GM12878 (cell line): ENCODE results near the gene STARD13. TPM values are rescaled to one million over a fixed set of nuclear protein-coding genes. Genes with fewer than 3 reads are reported as not detected.

Experiments used
- ATAC-seq: fragments of 200-7000 bp; cut with Tn5 transposase; 3 replicates; pipeline ENCODE4 v1.9.1; 2020; ENCODE audit warnings: mild to moderate bottlenecking, moderate library complexity
- BruUV-seq: library from RNA; stranded (reverse); fragments of 400-500 nt; replicated peaks from 2 replicates; lab custom pipeline; 2021; lab: Mats Ljungman, UMichigan
- CTCF ChIA-PET: fragments of 300-600 bp; sonication (Branson Sonifier 250); formaldehyde crosslinking; extraction: SDS; loops from one replicate; lab custom pipeline; 2021; ENCODE audit warnings: inconsistent platforms; lab: Yijun Ruan, JAX
- POLR2A ChIA-PET: fragments of 350-600 bp; formaldehyde crosslinking; extraction: SDS; loops from one replicate; lab custom pipeline; 2021; ENCODE audit warnings: inconsistent platforms; lab: Charles Lee
- RAD21 ChIA-PET: fragments of 300-600 bp; sonication (Branson Sonifier 250); formaldehyde crosslinking; loops from one replicate; lab custom pipeline; 2023; ENCODE audit warnings: antibody characterized with exemption; ENCODE audit not compliant: unreplicated experiment; lab: Charles Lee
- SMC1A ChIA-PET: fragments of 300-600 bp; sonication (Branson Sonifier 250); formaldehyde crosslinking; loops from one replicate; lab custom pipeline; 2023; ENCODE audit not compliant: unreplicated experiment, uncharacterized antibody; lab: Charles Lee
- DNase-seq: peaks from one replicate; pipeline ENCODE4 v3.0.0-alpha.2; 2011; ENCODE audit warnings: low read depth, low spot score
- FAIRE-seq: peaks from 3 replicates; lab custom pipeline; 2011; peaks lifted over from hg19 to GRCh38; lab: Jason Lieb, UNC
- H2AFZ ChIP-seq: 2 replicates; pipeline ENCODE4 v1.6.0; 2011; ENCODE audit warnings: low read depth, low read length, control low read depth; ENCODE audit not compliant: control insufficient read depth
- H3K27ac ChIP-seq: 2 replicates; pipeline ENCODE4 v1.5.1; 2011; ENCODE audit warnings: control low read depth; ENCODE audit not compliant: control insufficient read depth, insufficient read depth
- H3K27me3 ChIP-seq, 2 experiments: replicated peaks in 1 of 2; 2 replicates each; pipeline versions ENCODE4 v1.6.0 to v1.6.1; 2011; ENCODE audit warnings: low read length in 1 of 2; ENCODE audit not compliant: control insufficient read depth in 2 of 2, insufficient read depth in 2 of 2
- H3K36me3 ChIP-seq, 2 experiments: 2 replicates each; pipeline ENCODE4 v1.5.1; 2011; ENCODE audit warnings: low read length in 1 of 2; ENCODE audit not compliant: control insufficient read depth in 2 of 2, insufficient read depth in 2 of 2
- H3K4me1 ChIP-seq: 2 replicates; pipeline ENCODE4 v1.6.1; 2011; ENCODE audit warnings: mild to moderate bottlenecking, low read length, moderate library complexity, mixed read lengths; ENCODE audit not compliant: control insufficient read depth, insufficient read depth
- H3K4me2 ChIP-seq: 2 replicates; pipeline ENCODE4 v1.6.0; 2011; ENCODE audit warnings: control low read depth; ENCODE audit not compliant: control insufficient read depth, insufficient read depth
- H3K4me3 ChIP-seq: fragments of 200-600 bp; sonication (generic); 2 replicates; pipeline ENCODE4 v1.5.1; 2016
- H3K79me2 ChIP-seq: 2 replicates; pipeline ENCODE4 v1.6.0; 2011; ENCODE audit warnings: low read length; ENCODE audit not compliant: control insufficient read depth, insufficient read depth
- H3K9ac ChIP-seq: 2 replicates; pipeline ENCODE4 v1.8.0; 2011; ENCODE audit warnings: low read length, control low read depth, mixed read lengths; ENCODE audit not compliant: control insufficient read depth, insufficient read depth
- H3K9me3 ChIP-seq: replicated peaks from 3 replicates; pipeline ENCODE4 v1.5.1; 2011; ENCODE audit warnings: mild to moderate bottlenecking, low read length; ENCODE audit not compliant: control insufficient read depth, insufficient read depth
- H4K20me1 ChIP-seq: 2 replicates; pipeline ENCODE4 v1.6.0; 2011; ENCODE audit not compliant: control insufficient read depth, insufficient read depth
- EGR1 ChIP-seq, 2 experiments: IDR thresholded peaks; 1 replicate in 1 of 2; 2 replicates in 1 of 2; pipeline ENCODE4 v1.6.1; 2011 to 2012; ENCODE audit warnings: low read depth in 2 of 2, low read length in 2 of 2, borderline replicate concordance in 1 of 2, mild to moderate bottlenecking in 1 of 2, moderate library complexity in 1 of 2
- JUNB ChIP-seq: IDR thresholded peaks from 2 replicates; pipeline ENCODE4 v1.6.1; 2016; ENCODE audit warnings: antibody characterized with exemption, mild to moderate bottlenecking
- PML ChIP-seq: IDR thresholded peaks from 2 replicates; pipeline ENCODE4 v1.6.1; 2012; ENCODE audit warnings: low read length, inconsistent platforms
- SMC3 ChIP-seq: IDR thresholded peaks from 2 replicates; pipeline ENCODE4 v1.6.1; 2011; ENCODE audit warnings: low read length, improper control_type of control experiment, borderline replicate concordance
- TCF12 ChIP-seq: IDR thresholded peaks from 2 replicates; pipeline ENCODE4 v1.6.1; 2011; ENCODE audit warnings: low read depth, mild to moderate bottlenecking, low read length
- WGBS: methylation state at CpG from one replicate; pipeline ENCODE4 v1.1.6; 2016; ENCODE audit warnings: low lambda C conversion rate; ENCODE audit not compliant: insufficient replicate concordance, insufficient coverage; ENCODE audit errors: missing lambda C conversion rate; 5-methylcytosine and 5-hydroxymethylcytosine counted together
- in situ Hi-C: fragments of 300-500 bp; cut with MboI; formaldehyde crosslinking; loops from 9 replicates; pipeline ENCODE4 v1.14.3; 2018; ENCODE audit warnings: mixed read lengths
- intact Hi-C: fragments of 100-400 bp; cut with micrococcal nuclease; formaldehyde crosslinking; loops from one replicate; pipeline ENCODE4 v1.14.2; 2022; ENCODE audit not compliant: unreplicated experiment
- polyA plus RNA-seq, 11 experiments: library from polyadenylated mRNA; depleted of rRNA in 4 of 11; unstranded in 6 of 11; stranded (reverse) in 5 of 11; fragments of >200 nt; fragmentation: Nextera tagmentation in 4 of 11; fragmentation: Illumina TruSeq in 1 of 11; extraction: Ambion mirVana in 4 of 11; extraction: Trizol in 1 of 11; gene quantifications; 1 replicate in 1 of 11; 2 replicates in 10 of 11; pipeline versions ENCODE4 v1.2.1 to v1.2.3, GENCODE V29; 2011 to 2016; ENCODE audit warnings: inconsistent platforms in 2 of 11, missing spikeins in 2 of 11, low read depth in 1 of 11
- total RNA-seq, 4 experiments: library from RNA; depleted of rRNA in 3 of 4; stranded (reverse); fragments of >200 nt in 3 of 4; fragmentation: Illumina TruSeq in 1 of 4; extraction: Trizol in 1 of 4; gene quantifications; 2 replicates each; pipeline versions ENCODE4 v1.2.1 to v1.2.3, GENCODE V29; 2013 to 2021
- TF ChIP-seq, protein P1 (sequence below): IDR thresholded peaks from 2 replicates; pipeline ENCODE4 v1.6.1; 2012; ENCODE audit warnings: improper control_type of control experiment, low read depth, low read length; ENCODE audit not compliant: insufficient replicate concordance
- TF ChIP-seq, protein P2 (sequence below): IDR thresholded peaks from 2 replicates; pipeline ENCODE4 v1.6.1; 2012; ENCODE audit warnings: low read length, inconsistent platforms
- TF ChIP-seq, protein P3 (sequence below), 3 experiments: IDR thresholded peaks in 2 of 3; conservative IDR thresholded peaks in 1 of 3; 2 replicates each; pipeline ENCODE4 v1.5.1; 2011; ENCODE audit warnings: low read depth in 3 of 3, low read length in 3 of 3, mild to moderate bottlenecking in 3 of 3, control low read depth in 2 of 3, moderate library complexity in 2 of 3, inconsistent platforms in 1 of 3, mixed read lengths in 1 of 3; ENCODE audit not compliant: control insufficient read depth in 2 of 3, insufficient read depth in 1 of 3; ENCODE audit errors: extremely low read depth in 1 of 3
- TF ChIP-seq, protein P4 (sequence below): fragments of 450-650 bp; IDR thresholded peaks from 2 replicates; pipeline ENCODE4 v1.6.1; 2017; ENCODE audit warnings: mild to moderate bottlenecking, low read depth, inconsistent platforms; ENCODE audit not compliant: poor library complexity, severe bottlenecking

Gene STARD13
- total and polyA plus RNA-seq, 10 of the 15 experiments (the other 5 are each of a cell fraction or from before 2014, with no cell fraction given), result 4.0 to 41.6 (median 10.1) TPM

DNA sequence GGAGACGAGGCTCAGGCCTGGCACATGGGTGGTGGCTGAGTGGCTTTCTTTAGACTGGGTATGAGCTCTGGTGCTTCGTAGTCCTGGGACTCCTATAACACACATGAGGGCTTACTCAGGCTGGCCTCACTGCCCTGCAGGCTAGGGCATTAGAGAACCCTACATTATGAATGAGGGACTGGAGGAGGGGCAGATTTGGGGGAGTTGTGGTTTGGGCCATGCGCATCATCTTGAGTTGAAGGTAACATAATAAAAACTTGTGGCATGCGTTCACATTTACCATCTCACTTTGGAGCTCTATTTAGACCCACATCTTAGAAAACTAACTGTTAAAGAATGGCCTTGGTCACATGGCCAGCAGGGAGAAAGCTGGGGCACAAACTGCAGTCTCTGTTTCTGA is 54.2 kb downstream of the STARD13 start (continued):
- TF ChIP-seq, protein P1, sequence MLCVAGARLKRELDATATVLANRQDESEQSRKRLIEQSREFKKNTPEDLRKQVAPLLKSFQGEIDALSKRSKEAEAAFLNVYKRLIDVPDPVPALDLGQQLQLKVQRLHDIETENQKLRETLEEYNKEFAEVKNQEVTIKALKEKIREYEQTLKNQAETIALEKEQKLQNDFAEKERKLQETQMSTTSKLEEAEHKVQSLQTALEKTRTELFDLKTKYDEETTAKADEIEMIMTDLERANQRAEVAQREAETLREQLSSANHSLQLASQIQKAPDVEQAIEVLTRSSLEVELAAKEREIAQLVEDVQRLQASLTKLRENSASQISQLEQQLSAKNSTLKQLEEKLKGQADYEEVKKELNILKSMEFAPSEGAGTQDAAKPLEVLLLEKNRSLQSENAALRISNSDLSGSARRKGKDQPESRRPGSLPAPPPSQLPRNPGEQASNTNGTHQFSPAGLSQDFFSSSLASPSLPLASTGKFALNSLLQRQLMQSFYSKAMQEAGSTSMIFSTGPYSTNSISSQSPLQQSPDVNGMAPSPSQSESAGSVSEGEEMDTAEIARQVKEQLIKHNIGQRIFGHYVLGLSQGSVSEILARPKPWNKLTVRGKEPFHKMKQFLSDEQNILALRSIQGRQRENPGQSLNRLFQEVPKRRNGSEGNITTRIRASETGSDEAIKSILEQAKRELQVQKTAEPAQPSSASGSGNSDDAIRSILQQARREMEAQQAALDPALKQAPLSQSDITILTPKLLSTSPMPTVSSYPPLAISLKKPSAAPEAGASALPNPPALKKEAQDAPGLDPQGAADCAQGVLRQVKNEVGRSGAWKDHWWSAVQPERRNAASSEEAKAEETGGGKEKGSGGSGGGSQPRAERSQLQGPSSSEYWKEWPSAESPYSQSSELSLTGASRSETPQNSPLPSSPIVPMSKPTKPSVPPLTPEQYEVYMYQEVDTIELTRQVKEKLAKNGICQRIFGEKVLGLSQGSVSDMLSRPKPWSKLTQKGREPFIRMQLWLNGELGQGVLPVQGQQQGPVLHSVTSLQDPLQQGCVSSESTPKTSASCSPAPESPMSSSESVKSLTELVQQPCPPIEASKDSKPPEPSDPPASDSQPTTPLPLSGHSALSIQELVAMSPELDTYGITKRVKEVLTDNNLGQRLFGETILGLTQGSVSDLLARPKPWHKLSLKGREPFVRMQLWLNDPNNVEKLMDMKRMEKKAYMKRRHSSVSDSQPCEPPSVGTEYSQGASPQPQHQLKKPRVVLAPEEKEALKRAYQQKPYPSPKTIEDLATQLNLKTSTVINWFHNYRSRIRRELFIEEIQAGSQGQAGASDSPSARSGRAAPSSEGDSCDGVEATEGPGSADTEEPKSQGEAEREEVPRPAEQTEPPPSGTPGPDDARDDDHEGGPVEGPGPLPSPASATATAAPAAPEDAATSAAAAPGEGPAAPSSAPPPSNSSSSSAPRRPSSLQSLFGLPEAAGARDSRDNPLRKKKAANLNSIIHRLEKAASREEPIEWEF, result no peak
- TF ChIP-seq, protein P2, sequence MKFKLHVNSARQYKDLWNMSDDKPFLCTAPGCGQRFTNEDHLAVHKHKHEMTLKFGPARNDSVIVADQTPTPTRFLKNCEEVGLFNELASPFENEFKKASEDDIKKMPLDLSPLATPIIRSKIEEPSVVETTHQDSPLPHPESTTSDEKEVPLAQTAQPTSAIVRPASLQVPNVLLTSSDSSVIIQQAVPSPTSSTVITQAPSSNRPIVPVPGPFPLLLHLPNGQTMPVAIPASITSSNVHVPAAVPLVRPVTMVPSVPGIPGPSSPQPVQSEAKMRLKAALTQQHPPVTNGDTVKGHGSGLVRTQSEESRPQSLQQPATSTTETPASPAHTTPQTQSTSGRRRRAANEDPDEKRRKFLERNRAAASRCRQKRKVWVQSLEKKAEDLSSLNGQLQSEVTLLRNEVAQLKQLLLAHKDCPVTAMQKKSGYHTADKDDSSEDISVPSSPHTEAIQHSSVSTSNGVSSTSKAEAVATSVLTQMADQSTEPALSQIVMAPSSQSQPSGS, result no peak
- TF ChIP-seq, all 136 proteins: peak for 0

DNA sequence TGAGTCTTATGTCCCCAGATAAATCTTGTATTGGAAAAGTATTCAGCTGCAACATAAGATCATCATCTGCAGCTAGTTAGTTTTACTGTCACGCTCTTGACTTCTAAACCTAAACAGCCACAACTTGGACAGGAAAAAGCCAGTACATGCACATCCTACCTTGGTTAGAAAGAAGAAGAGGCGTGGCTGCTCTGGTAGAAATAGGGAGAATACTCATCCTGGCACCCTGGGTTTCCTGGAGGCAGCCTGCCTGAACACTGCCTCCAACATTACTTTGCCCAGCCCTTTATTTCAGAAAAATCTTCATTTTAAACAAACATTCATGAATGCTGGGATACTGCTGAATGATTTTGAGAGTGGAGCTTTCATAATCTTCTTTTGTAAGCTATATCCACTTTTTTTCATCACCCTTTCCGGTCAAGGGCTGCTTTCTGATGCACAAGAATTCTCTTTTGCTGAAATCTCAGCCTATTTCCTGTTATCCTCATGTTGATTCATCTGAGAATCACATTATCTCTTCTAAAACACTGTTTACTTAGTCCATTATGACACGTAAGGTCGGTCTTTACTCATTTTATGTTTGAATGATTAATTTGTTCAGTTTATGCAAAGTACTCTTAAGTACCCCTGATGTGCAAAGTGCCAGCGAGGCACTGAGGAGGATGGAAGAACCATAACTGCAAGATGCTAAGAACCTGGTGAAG is 55.2 kb downstream of the STARD13 start:
- intact Hi-C loops, result no loop called here
- no peaks in the 10 kb centered on the region for H3K79me2 ChIP-seq
- no peaks in the 10 kb centered on the region for H3K36me3 ChIP-seq
- no peaks in the 10 kb centered on the region for H3K9me3 ChIP-seq
- ChIA-PET RAD21 (interaction anchor here (1.2 to 3.7 kb wide), 8 partner anchors 18 to 493 kb away, joined by 3 to 27 read pairs (median 10); no protein-coding TSS in a partner anchor), SMC1A (interaction anchor here (0.7 to 4.8 kb wide), 8 partner anchors 25 to 496 kb away, joined by 3 to 21 read pairs (median 3); no protein-coding TSS in a partner anchor), CTCF (interaction anchor here (1.1 to 6.5 kb wide), 8 partner anchors 9 to 493 kb away, joined by 4 to 44 read pairs (median 6); no protein-coding TSS in a partner anchor), POLR2A (no interaction called here)
- 35% methylated on average over 6 of the region's 6 CpGs for WGBS
- no peak overlapping the region for H3K4me2 ChIP-seq
- ATAC-seq (no peak), DNase-seq (no peak), FAIRE-seq (no peak)
- H4K20me1 ChIP-seq, result no peaks in the 10 kb centered on the region
- no TSS peak for BruUV-seq
- no peaks in the 10 kb centered on the region for H3K4me1 ChIP-seq
- no peak overlapping the region for H3K4me3 ChIP-seq
- no peak overlapping the region for H3K27ac ChIP-seq
- no peak overlapping the region for H2AFZ ChIP-seq
- in situ Hi-C loops, result no loop called here
- H3K9ac ChIP-seq, result no peak overlapping the region
- H3K27me3 ChIP-seq, result no peaks in the 10 kb centered on the region
- TF ChIP-seq, protein P3, sequence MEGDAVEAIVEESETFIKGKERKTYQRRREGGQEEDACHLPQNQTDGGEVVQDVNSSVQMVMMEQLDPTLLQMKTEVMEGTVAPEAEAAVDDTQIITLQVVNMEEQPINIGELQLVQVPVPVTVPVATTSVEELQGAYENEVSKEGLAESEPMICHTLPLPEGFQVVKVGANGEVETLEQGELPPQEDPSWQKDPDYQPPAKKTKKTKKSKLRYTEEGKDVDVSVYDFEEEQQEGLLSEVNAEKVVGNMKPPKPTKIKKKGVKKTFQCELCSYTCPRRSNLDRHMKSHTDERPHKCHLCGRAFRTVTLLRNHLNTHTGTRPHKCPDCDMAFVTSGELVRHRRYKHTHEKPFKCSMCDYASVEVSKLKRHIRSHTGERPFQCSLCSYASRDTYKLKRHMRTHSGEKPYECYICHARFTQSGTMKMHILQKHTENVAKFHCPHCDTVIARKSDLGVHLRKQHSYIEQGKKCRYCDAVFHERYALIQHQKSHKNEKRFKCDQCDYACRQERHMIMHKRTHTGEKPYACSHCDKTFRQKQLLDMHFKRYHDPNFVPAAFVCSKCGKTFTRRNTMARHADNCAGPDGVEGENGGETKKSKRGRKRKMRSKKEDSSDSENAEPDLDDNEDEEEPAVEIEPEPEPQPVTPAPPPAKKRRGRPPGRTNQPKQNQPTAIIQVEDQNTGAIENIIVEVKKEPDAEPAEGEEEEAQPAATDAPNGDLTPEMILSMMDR (IDR thresholded peaks at IDR 0.05 in 2 of 3, conservative IDR thresholded peaks at IDR 0.05 in 1 of 3; ENCODE audit: control insufficient read depth in 2 of 3, extremely low read depth in 1 of 3, insufficient read depth in 1 of 3, low read depth in 3 of 3, low read length in 3 of 3), result no peak
- TF ChIP-seq, protein P4, sequence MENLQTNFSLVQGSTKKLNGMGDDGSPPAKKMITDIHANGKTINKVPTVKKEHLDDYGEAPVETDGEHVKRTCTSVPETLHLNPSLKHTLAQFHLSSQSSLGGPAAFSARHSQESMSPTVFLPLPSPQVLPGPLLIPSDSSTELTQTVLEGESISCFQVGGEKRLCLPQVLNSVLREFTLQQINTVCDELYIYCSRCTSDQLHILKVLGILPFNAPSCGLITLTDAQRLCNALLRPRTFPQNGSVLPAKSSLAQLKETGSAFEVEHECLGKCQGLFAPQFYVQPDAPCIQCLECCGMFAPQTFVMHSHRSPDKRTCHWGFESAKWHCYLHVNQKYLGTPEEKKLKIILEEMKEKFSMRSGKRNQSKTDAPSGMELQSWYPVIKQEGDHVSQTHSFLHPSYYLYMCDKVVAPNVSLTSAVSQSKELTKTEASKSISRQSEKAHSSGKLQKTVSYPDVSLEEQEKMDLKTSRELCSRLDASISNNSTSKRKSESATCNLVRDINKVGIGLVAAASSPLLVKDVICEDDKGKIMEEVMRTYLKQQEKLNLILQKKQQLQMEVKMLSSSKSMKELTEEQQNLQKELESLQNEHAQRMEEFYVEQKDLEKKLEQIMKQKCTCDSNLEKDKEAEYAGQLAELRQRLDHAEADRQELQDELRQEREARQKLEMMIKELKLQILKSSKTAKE, result no peak
- no peak for TF ChIP-seq EGR1 (IDR thresholded peaks at IDR 0.05; ENCODE audit: borderline replicate concordance in 1 of 2, low read depth in 2 of 2, low read length in 2 of 2)
- TF ChIP-seq TCF12, result no peak
- no peak for TF ChIP-seq JUNB
- no peak for TF ChIP-seq SMC3
- no peak for TF ChIP-seq PML
